ENCODE measurements around the gene C1orf198. TPM values are rescaled to one million over a fixed set of nuclear protein-coding genes. Genes with fewer than 3 reads are reported as not detected.

C1orf198 gene
- total and polyA plus RNA-seq, 4 donors: 3.9 to 11.1 (median 10.4) TPM

GRCh38 chr1:230853731-230854130 lies 14.6 kb downstream of the C1orf198 start:
- H3K4me1 ChIP-seq (ENCODE audit: control insufficient read depth in 4 of 4, insufficient read depth in 4 of 4, low read length in 3 of 4): peaks cover 0 to 4% (median 0%) of the 10 kb centered on the region in 4 donors
- H3K9me3 ChIP-seq (ENCODE audit: control insufficient read depth in 4 of 4, low read length in 3 of 4): peaks cover 0 to 3% (median 0%) of the 10 kb centered on the region in 4 donors
- no peak overlapping the region for H3K4me3 ChIP-seq (ENCODE audit: low read depth in 1 of 3, low read length in 3 of 3)
- no peak for DNase-seq (ENCODE audit: low spot score)
- H3K27me3 ChIP-seq (ENCODE audit: control insufficient read depth in 4 of 4, insufficient read depth in 4 of 4, low read length in 3 of 4): no peaks in the 10 kb centered on the region
- H3K36me3 ChIP-seq (ENCODE audit: control insufficient read depth in 4 of 4, insufficient read depth in 3 of 4, low read depth in 1 of 4, low read length in 3 of 4): peaks cover 0 to 6% (median 2%) of the 10 kb centered on the region in 4 donors
- TF ChIP-seq FOXA2 (IDR thresholded peaks at IDR 0.05) (no peak), ATF3 (IDR thresholded peaks at IDR 0.05) (no peak), EGR1 (IDR thresholded peaks at IDR 0.05; ENCODE audit: low read depth in 2 of 2) (no peak), RXRA (IDR thresholded peaks at IDR 0.05) (no peak), HNF4G (IDR thresholded peaks at IDR 0.05) (no peak), ZBTB33 (IDR thresholded peaks at IDR 0.05) (no peak), FOXA1 (IDR thresholded peaks at IDR 0.05) (no peak), CTCF (IDR thresholded peaks at IDR 0.05; ENCODE audit: low read depth, low read length, missing input control) (no peak), GABPA (IDR thresholded peaks at IDR 0.05 in 1 of 2, conservative IDR thresholded peaks at IDR 0.05 in 1 of 2) (no peak)
- 98% methylated on average over 3 of the region's 3 CpGs for WGBS
- H3K27ac ChIP-seq (ENCODE audit: low read depth in 1 of 2, low read length in 2 of 2): no peak overlapping the region
- H3K9ac ChIP-seq (ENCODE audit: low read depth in 1 of 2, low read length in 2 of 2): no peak overlapping the region

GRCh38 chr1:230852959-230853358 lies 15.4 kb downstream of the C1orf198 start:
- Histone ChIP-seq H3K36me3 (ENCODE audit: control insufficient read depth in 4 of 4, insufficient read depth in 3 of 4, low read depth in 1 of 4, low read length in 3 of 4) (peaks cover 0 to 6% (median 2%) of the 10 kb centered on the region in 4 donors), H3K4me3 (ENCODE audit: low read depth in 1 of 3, low read length in 3 of 3) (no peak overlapping the region), H3K27me3 (ENCODE audit: control insufficient read depth in 4 of 4, insufficient read depth in 4 of 4, low read length in 3 of 4) (no peaks in the 10 kb centered on the region), H3K4me1 (ENCODE audit: control insufficient read depth in 4 of 4, insufficient read depth in 4 of 4, low read length in 3 of 4) (peaks cover 0 to 4% (median 0%) of the 10 kb centered on the region in 4 donors), H3K27ac (ENCODE audit: low read depth in 1 of 2, low read length in 2 of 2) (no peak overlapping the region), H3K9me3 (ENCODE audit: control insufficient read depth in 4 of 4, low read length in 3 of 4) (peaks cover 0 to 3% (median 0%) of the 10 kb centered on the region in 4 donors), H3K9ac (ENCODE audit: low read depth in 1 of 2, low read length in 2 of 2) (no peak overlapping the region)
- no peak for TF ChIP-seq GABPA (IDR thresholded peaks at IDR 0.05 in 1 of 2, conservative IDR thresholded peaks at IDR 0.05 in 1 of 2)
- TF ChIP-seq RXRA (IDR thresholded peaks at IDR 0.05): no peak
- no peak for TF ChIP-seq CTCF (IDR thresholded peaks at IDR 0.05; ENCODE audit: low read depth, low read length, missing input control)
- TF ChIP-seq HNF4G (IDR thresholded peaks at IDR 0.05): no peak
- no peak for TF ChIP-seq ZBTB33 (IDR thresholded peaks at IDR 0.05)
- no peak for TF ChIP-seq RAD21 (IDR thresholded peaks at IDR 0.05)
- TF ChIP-seq EGR1 (IDR thresholded peaks at IDR 0.05; ENCODE audit: low read depth in 2 of 2): no peak
- WGBS: 84% methylated on average over 8 of the region's 8 CpGs
- no peak for DNase-seq (ENCODE audit: low spot score)
